HG02571 (cell line): ENCODE data around the gene ETV6.

Experiments used
- ATAC-seq: cut with Tn5 transposase; IDR thresholded peaks from one replicate; pipeline ENCODE4 v1.9.1; 2021; ENCODE audit warnings: mild to moderate bottlenecking, moderate library complexity; ENCODE audit not compliant: unreplicated experiment

The ETV6 gene

DNA sequence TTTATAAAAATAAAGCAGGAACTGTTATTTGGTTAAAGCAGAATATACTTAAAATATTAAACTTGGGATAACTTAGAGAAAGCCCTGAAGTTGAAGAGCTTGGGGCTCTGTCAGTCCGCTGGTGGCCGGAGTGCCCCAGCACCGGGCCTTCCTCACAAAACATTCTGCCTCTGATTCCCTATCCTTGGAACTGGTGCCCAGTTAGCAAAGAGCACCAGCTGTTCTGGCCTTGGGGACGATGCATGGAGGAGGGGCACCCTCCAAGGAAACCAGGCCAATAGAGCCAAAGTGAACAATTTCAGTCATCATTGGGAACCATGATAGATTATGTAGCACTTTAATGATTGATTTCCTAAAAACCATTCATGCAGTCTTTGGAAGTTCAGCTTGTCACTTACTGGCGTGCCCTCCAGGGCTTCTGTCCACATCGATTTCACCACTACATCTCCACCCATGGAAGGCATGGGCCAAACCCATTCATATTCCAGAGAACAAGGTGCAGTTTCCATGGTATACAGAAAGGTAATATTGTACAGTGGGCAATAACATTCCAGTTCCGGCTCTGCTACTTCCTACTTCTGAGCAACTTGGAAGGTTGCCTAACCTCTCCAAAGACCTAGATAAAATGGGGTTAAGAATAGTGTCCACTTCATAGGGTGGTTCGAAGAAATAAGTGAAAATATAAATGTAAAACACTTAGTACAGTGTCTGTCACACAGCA is 145.9 kb downstream of the ETV6 start:
- ATAC-seq: no peak

DNA sequence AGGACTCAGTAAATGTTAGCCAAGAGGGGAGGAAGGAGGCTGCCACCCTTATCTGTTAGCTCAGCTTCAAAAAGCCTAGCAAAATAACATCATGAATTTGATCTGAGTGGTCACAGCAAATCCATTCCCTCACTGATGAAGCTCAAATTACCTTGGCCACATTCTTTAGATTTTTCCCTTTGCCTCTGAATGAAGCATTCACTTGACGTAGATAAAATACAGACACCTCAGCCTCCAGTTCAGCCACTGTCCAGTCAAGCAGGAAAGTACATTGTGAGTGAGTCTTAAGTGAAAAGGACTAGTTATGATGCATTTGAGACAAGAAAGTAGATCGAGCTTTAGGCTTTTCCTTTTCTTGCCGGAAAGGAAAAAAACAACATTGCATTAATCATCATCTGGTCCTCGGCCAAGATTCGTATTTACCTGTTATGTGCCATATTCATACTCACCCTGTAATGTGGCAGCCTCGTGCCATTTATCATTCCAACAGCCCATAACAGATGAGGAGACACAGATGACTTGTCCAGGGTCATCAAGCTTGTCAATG is 146.5 kb downstream of the ETV6 start:
- no peak for ATAC-seq

DNA sequence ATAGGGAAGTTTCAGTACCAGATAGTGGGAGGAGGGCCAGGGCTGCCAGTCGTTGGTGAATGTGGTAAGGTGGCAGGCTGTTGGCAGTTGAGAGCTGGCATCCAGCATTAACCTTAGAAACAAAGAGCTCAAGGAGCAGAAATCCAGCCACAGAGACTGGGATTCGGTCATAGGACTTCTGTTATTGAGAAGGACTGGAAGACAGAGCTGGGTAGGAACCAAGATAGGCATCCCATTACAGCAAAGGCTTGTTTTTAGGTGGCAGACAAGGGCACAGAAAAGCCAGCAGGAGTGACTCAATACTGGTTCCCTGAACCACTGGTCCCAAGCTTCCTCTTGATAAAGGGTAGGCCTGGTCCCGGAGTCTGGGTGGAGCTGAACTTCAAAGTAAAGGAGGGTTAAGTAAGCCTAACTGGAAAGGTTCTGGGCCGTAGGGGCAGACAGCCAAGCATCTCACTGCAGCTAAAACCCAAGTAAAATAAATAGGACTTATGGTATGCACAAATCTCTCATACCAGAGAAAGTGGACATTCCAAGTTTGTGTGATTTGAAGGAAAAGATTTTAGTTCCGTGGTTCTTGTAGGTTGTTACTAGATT is 147.9 kb downstream of the ETV6 start:
- no peak for ATAC-seq

DNA sequence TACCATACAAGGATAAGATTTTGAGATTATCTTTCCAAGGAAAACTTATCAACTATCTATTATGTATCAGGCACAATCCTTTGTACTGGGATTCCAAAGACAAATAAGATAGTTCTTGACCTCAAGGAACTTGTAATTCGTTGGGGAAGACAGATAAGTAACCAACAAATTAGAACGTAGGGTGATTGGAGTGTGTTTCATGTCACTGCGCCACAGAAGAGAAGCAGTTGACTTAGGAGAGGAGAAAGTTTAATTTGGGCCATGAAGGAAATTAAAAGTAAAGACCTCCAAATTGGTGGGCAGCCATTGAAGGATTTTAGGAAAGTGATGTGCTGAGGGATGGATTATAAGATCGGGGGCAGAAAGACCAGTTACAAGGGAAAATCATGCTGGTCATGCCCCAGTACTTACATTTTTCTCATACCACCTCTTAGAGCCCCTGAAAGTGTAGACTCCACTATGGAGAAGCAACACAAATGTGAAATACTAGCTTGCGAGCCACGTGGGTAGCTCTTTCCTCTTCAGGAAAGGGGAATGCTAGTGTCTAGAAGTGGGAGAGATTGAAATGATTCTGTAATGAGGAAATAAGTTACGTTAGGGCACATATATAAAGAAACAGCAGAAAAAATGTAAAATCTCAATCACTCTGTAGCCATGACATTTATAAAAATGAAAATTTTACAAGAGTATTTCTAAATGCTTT is 148.7 kb downstream of the ETV6 start:
- ATAC-seq: no peak

DNA sequence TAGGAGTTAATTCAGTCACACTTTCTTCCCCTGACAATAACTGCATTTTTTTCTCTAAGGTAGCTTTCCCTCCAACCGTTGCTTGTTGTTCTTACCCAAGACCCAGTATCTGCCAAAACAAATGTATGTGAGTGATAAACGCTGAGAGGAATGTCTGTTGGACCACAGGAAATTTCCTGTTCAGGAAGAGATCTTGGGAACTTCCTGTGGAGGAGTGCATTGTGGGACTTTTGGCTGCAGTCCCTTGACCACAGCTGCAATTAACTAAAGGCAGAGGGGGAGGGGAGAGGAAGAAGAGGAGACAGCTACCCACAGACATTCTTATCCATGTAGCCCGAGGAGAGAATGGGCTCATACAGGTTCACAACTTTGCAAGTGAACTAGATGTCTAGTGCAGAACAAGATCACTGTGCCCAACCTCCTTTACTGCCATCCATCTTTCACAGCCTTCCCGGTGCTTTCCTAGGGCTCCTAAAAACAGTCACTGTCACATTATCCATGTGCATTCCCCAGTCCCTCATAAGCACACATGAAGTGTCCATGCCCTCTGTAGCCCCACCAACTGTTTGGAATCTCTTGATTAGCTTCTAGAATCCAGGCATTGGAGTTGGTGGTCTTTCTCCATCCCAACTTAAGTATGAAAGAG is 149.5 kb downstream of the ETV6 start:
- no peak for ATAC-seq

DNA sequence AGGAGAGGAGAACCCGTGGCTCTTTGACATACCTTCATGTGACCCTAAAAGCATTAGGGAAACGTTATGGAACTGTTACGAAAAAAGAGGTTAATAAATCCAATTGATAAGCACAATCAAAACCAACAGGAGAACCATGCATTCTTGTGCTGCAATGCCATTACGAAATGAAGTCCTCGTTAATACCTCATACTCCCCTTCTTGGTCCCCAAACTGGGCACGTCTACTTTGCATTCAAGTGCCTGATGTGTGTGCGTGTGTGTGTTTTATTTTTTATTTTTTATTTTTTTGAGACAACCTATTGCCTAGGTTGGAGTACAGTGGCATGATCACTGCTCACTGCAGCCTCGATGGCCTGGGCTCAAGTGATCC is 150.0 kb downstream of the ETV6 start:
- no peak for ATAC-seq

DNA sequence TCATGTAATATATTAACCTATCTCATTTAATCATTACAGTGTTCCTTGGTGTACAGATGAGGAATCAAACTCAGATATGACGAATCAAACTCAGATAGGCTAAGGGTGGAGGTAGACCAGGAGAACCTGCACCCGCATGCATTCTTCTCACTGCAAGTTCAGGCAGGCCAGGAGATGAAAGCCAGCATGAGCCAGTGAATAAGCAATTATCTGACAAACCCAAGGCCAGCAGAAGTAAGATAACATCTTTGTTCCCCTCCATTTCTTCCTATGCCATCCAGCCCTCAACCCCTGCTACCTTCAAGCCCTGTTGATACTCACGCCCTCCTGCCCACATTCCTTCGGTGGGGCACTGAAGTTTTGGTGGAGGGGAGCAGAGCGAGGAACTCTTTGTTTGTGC is 152.2 kb downstream of the ETV6 start:
- no peak for ATAC-seq

DNA sequence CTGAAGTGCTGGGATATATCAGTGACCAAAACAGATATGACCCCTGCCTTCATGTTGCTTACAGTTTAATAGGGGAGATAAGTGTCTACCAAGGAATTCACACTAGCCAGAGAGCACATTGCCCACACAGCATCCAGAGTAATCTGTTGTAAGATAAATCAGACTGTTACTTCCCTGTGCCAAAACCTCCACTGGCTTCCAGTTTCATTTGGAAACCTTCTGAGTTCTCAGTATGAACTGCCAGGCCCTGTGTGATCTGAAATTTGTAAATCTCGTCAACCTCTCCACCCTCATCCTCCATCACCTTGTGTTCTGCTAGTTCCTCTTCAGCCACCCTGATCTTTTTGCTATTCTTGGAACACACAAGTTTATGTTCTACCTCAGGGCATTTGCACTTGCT is 154.7 kb downstream of the ETV6 start:
- no peak for ATAC-seq

DNA sequence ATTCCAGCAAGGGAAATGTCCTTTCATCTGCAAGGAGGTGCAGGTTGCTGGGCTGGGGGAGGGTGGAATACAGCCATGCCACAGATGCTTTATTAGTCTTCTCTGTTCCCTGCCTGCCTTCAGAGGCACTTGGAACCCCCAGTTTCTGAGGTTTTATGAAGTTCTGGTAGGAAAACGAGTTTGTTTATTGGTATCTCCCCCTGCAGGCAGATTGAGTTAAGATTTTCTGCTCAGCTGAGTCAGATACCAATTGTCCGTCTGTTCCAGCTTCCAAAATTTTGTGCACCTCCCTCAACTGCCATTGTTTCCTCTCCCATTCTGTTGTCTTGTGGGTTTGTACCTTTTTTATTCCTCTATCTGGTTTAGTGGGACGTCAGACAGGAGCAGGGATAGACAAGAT is 155.6 kb downstream of the ETV6 start:
- ATAC-seq: no peak

DNA sequence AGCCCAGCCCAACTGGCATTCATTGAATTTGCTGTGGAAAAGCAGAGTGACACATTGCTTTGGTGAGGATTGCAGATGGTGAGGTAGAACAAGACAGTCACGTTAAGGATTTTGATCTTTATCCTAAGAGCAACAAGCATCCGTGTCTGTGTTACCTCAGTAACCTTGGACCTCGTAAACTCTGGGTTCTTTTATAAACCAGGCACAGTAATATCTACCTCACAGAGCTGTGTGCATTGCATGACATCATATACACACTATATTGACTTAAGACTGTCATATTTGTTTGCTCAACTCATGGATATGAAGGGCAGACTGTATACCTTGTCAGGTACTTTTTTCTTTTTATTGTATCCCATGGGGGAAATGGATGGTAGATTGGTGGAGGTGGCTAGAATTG is 156.2 kb downstream of the ETV6 start:
- ATAC-seq: no peak

DNA sequence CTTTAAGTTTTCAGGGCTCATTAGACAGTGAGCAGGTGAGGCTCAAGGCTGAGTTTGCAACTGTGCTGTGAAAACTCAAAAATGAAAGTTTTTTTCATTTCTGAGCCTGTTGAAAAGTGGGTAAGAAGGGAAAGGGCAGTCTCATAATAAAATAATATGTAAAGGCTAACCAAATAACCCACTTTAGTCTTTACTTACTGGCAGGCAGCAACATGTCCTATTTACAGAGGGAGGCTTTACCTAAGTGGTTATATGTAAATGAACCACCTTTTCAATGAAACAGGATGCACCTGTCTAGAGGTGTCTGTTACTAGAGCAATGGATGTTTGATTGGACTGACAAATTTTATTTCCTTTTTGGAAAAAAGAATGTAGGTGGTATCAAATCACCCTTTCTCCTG is 158.0 kb downstream of the ETV6 start:
- ATAC-seq: no peak

DNA sequence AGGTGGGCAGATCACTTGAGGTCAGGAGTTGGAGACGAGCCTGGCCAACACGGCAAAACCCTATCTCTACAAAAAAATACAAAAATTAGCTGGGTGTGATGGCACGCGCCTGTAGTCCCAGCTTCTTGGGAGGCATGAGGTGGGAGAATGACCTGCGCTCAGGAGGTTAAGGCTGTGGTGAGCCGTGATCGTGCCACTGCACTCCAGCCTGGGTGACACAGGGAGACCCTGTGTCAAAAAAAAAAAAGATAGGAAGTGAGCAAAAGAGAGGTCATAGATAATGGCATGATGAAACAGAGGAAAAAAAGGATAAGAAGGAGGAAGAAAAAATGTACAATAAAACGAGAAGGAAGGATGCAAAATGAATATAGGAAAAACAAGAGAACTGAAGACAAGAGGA is 159.5 kb downstream of the ETV6 start:
- no peak for ATAC-seq

DNA sequence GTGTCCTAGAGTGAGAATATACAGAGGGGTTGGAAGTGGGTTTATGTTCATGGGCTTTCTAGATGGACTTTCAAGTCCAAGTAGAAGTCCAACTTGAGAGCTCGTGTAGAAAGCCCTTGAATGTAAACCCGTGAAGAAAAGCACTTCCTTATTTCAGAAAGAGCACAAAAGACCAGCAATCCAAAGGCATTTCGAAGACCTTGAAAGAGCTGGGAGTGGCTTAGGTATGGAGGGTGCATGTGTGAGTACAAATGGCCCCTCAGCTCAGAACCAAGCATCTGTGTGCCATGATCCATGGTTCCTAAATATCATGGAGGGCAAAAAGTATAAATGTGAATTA is 160.7 kb downstream of the ETV6 start:
- no peak for ATAC-seq

DNA sequence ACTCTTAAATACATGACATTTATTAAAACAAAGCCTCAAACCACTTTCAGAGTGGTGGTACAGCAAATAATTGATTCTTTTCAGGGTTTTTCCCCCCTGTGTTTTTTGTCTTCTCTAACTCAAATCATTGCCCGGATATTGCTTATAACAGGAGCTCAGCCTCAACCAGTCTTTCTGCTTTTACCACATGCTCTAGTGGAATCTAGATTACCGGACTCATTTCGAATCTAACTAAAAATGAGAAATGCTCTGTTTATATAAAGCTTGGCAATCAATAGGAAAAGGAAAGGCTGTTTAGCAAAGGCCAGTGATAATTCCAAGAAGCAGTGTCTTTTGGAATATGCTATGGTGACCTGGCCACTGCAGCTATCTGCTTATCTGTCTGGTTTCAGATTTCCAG is 161.5 kb downstream of the ETV6 start:
- no peak for ATAC-seq

DNA sequence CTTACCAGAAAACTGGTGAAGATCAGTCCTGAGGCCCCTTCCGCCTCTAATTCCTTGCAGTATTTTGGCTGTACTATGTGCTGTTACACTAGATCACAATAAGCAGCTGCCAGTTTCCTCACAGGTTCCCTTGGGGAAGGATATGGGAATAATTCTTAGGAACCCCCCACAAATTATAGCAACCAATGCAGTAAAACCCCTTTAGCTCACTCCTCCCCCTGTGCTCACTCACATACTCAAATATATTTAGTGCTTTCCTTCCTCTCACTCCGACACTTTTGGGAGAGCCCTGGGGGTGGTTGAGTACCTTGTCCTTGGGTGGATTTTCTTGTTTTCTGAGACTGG is 162.7 kb downstream of the ETV6 start:
- ATAC-seq: no peak

DNA sequence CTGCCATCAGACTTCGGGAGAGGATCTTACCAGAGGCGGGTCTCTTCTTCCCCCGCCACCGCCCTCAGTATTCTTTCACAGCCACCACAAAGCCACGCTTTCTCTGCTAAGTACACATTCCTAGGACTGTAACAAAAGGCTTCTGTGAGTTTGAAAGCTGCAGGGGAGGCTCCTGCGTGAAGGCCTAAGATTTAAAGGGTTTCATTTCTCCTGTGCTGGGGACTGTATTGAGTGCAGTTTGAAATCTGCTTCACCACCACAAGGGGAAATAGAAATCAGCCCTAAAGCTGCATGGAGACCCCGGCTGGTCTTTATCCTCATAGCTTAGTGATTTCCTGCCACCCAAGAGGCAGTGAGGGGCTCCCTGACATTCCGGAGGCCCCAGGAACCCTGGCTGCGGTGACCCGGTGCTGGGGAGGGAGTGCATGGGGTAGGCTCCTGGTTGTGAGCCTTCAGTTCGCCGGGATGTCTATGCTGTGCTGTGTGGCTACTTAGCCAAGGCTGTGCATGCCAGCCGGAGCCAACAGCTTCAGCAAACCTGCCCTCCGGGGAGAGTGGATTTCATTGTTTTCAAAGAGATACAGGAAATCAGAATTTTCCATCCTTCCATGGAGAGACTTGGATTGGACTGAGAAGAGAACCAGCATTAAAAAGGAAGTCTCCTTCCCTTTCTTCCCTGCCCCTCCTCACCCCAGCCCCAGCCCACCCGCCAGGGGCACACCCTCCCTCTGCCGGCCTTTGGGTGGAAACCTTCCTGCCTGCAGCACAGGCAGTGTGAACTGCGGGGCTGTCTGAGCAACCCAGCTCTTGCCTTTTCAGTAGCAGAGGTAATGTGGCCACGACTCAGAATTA is 163.3 kb downstream of the ETV6 start:
- ATAC-seq: peak; percentile 61

DNA sequence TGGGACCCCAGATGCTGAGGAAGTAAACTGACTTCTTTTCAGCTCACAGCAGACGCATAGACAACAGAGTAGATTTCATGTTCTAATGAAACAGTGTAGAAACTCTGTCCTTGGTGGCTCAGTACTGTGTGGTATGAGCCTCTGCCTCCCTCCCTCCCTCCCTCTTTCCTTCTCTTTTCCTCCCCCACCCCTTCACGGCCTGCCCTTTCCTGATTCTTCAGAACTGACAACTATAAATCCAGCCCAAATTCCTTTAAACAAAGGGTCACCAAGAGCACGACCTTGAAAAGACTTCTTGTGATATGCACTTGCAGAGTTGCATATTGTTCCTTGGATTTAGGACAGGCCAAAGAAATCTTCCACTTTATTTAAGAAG is 164.0 kb downstream of the ETV6 start:
- no peak for ATAC-seq

DNA sequence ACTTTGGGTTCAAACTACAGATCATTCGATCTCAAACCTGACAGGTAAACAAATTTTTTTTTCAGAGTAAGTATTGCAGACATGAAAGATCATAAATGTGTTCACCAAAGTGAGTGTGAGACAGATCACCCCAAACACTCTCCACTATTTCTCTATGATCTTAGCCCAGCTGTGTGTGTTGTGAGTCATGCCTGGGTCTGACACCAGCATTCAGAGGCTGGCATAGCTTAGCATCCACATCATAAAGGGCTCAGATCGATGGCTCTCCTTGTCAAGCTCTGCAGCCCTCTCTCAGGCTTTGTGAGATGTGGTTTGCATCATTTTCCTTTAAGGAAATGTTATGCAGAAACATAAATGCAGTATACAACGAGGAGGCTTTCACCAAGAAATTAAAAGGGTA is 164.9 kb downstream of the ETV6 start:
- ATAC-seq: no peak

DNA sequence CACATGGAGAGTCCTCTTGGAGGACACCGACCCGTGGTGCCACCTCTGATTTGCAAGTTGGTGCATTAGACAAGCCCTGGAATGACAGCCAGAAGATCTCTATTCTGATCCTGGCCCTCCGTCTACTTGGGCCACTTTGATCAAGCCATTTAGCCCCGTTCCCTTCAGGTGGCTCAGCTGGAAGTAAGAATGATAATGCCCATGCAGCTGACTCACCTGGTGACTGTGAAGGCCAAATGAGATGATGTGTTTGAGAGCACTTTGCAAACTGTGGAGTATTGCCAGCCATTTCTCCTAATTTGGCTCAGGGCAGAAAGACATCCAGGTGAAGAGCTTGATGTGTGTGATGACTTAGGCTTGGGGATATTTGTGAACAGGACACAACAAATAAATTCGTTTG is 165.9 kb downstream of the ETV6 start:
- ATAC-seq: no peak

DNA sequence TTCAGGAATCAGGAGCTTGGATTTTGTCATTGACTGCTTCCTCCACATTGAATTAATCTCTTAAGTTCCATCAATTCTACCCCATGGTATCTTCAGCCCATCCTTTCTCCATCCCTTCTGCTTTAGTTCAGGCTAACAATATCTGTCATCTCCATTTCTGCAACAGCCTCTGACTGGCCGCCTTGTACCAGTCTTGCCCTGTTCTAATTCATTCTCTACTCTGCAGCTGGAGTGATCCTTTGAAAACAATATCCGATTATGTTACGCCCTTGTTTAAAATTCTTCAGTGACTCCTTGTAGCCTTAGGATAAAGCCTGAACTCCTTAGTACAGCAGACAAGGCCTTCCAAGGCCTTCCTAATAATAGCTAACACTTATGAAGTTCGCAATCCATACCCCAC is 170.2 kb downstream of the ETV6 start:
- no peak for ATAC-seq

DNA sequence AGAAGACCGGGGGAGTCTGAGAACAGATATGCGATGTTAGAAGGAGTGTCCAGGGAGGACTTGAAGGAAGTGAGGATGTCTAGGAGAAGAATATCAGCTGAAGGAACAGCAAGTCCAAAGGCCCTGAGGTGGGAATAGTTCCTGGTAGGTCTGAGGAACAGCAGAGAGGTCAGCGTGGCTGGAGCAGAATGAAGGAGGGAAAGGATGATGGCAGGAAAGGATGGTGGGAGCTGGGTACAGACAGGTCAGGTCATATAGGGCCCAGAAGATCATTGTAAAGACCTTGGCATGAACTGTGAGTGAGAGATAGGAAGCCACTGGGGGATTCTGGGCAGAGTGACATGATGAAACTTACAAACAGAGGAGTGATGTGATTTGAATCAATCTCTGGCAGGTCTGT is 171.0 kb downstream of the ETV6 start:
- no peak for ATAC-seq
